ENCODE data around the gene CS. TPM values are rescaled to one million over a fixed set of nuclear protein-coding genes. Genes with fewer than 3 reads are reported as not detected.

CS gene
- total and polyA plus RNA-seq, 2 experiments from 2014 or later, result 67.2 to 76.2 TPM

- Histone ChIP-seq H3K9ac (no peak overlapping the region), H3K36me3 (ENCODE audit: low read depth) (peaks cover 20% of the 10 kb centered on the region), H3K4me1 (ENCODE audit: insufficient read depth) (no peaks in the 10 kb centered on the region), H4K20me1 (ENCODE audit: insufficient read depth) (no peaks in the 10 kb centered on the region), H3K4me3 (no peak overlapping the region), H3K79me2 (ENCODE audit: insufficient read depth) (peaks cover 18% of the 10 kb centered on the region), H3F3A (ENCODE audit: insufficient read depth) (no peaks in the 10 kb centered on the region; the same call in 1 of the 2 replicates), H2AFZ (no peak overlapping the region), H3K27ac (no peak overlapping the region), H3K27me3 (replicated peaks; ENCODE audit: insufficient read depth) (no peaks in the 10 kb centered on the region), H3K9me2 (ENCODE audit: insufficient read depth) (no peaks in the 10 kb centered on the region), H3K4me2 (ENCODE audit: unreplicated experiment) (no peak overlapping the region), H3K9me3 (ENCODE audit: low read depth) (no peaks in the 10 kb centered on the region)
- DNase-seq, result no peak
- in situ Hi-C loops (cut with MboI), result no loop called here
- WGBS, 2 experiments (ENCODE audit: low coverage in 1 of 2, low lambda C conversion rate in 2 of 2, missing lambda C conversion rate in 2 of 2), result 96 to 97% methylated on average over 7 of the region's 7 CpGs
- TF ChIP-seq EZH2 (IDR thresholded peaks at IDR 0.05; ENCODE audit: insufficient read depth, poor library complexity, severe bottlenecking), result no peak
- no peak for TF ChIP-seq EZH2phosphoT487 (IDR thresholded peaks at IDR 0.05; ENCODE audit: insufficient read depth, low read depth)
Observed at GRCh38 chr12:56307221-56307965, 7.3 kb upstream of the CS start.

- H3K27me3 ChIP-seq (replicated peaks; ENCODE audit: insufficient read depth), result no peaks in the 10 kb centered on the region
- no peaks in the 10 kb centered on the region for H3K9me2 ChIP-seq (ENCODE audit: insufficient read depth)
- H3K79me2 ChIP-seq (ENCODE audit: insufficient read depth), result peaks cover 27% of the 10 kb centered on the region
- H3K4me2 ChIP-seq (ENCODE audit: unreplicated experiment), result no peak overlapping the region
- H3K36me3 ChIP-seq (ENCODE audit: low read depth), result peaks cover 9% of the 10 kb centered on the region
- no peak for TF ChIP-seq EZH2phosphoT487 (IDR thresholded peaks at IDR 0.05; ENCODE audit: insufficient read depth, low read depth)
- TF ChIP-seq EZH2 (IDR thresholded peaks at IDR 0.05; ENCODE audit: insufficient read depth, poor library complexity, severe bottlenecking), result no peak
- no peak overlapping the region for H3K9ac ChIP-seq
- H3K9me3 ChIP-seq (ENCODE audit: low read depth), result no peaks in the 10 kb centered on the region
- H3K4me3 ChIP-seq, result no peak overlapping the region
- 94 to 95% methylated on average over 8 of the region's 8 CpGs for WGBS, 2 experiments (ENCODE audit: low coverage in 1 of 2, low lambda C conversion rate in 2 of 2, missing lambda C conversion rate in 2 of 2)
- peaks cover 7% of the 10 kb centered on the region; the same call in 1 of the 2 replicates for H3K4me1 ChIP-seq (ENCODE audit: insufficient read depth)
- peaks cover 15% of the 10 kb centered on the region for H3F3A ChIP-seq (ENCODE audit: insufficient read depth)
- in situ Hi-C loops (cut with MboI), result no loop called here
- H2AFZ ChIP-seq, result no peak overlapping the region
- no peak for DNase-seq
- H3K27ac ChIP-seq, result no peak overlapping the region
- no peaks in the 10 kb centered on the region for H4K20me1 ChIP-seq (ENCODE audit: insufficient read depth)
Observed at GRCh38 chr12:56304872-56305590, 4.9 kb upstream of the CS start.

GRCh38 chr12:56304276-56304675, 4.1 kb upstream of the CS start:
- TF ChIP-seq EZH2phosphoT487 (IDR thresholded peaks at IDR 0.05; ENCODE audit: insufficient read depth, low read depth) (no peak), EZH2 (IDR thresholded peaks at IDR 0.05; ENCODE audit: insufficient read depth, poor library complexity, severe bottlenecking) (no peak)
- DNase-seq, result no peak
- Histone ChIP-seq H3K79me2 (ENCODE audit: insufficient read depth) (peaks cover 32% of the 10 kb centered on the region), H3K27ac (no peak overlapping the region), H2AFZ (no peak overlapping the region), H3K9ac (no peak overlapping the region), H3K9me2 (ENCODE audit: insufficient read depth) (no peaks in the 10 kb centered on the region), H3K36me3 (ENCODE audit: low read depth) (peaks cover 9% of the 10 kb centered on the region), H3K4me1 (ENCODE audit: insufficient read depth) (peaks cover 7% of the 10 kb centered on the region; the same call in 1 of the 2 replicates), H4K20me1 (ENCODE audit: insufficient read depth) (no peaks in the 10 kb centered on the region), H3K4me3 (no peak overlapping the region), H3K4me2 (ENCODE audit: unreplicated experiment) (no peak overlapping the region), H3F3A (ENCODE audit: insufficient read depth) (peaks cover 15% of the 10 kb centered on the region), H3K9me3 (ENCODE audit: low read depth) (no peaks in the 10 kb centered on the region), H3K27me3 (replicated peaks; ENCODE audit: insufficient read depth) (no peaks in the 10 kb centered on the region)
- 93 to 96% methylated on average over 3 of the region's 3 CpGs for WGBS, 2 experiments (ENCODE audit: low coverage in 1 of 2, low lambda C conversion rate in 2 of 2, missing lambda C conversion rate in 2 of 2)
- in situ Hi-C loops (cut with MboI), result no loop called here

- in situ Hi-C loops (cut with MboI), result no loop called here
Observed at GRCh38 chr12:56300644-56301464, 724 bp upstream of the CS start.

More at GRCh38 chr12:56300644-56301464, 724 bp upstream of the CS start:
- no peak for TF ChIP-seq EZH2phosphoT487 (IDR thresholded peaks at IDR 0.05; ENCODE audit: insufficient read depth, low read depth)
- no peak for TF ChIP-seq EZH2 (IDR thresholded peaks at IDR 0.05; ENCODE audit: insufficient read depth, poor library complexity, severe bottlenecking)
- no peaks in the 10 kb centered on the region; the same call in 1 of the 2 replicates for H4K20me1 ChIP-seq (ENCODE audit: insufficient read depth)
- no peaks in the 10 kb centered on the region for H3K9me3 ChIP-seq (ENCODE audit: low read depth)
- H3K9ac ChIP-seq, result peak overlapping the region; percentile 80
- peak overlapping the region; percentile 85 for H3K4me3 ChIP-seq
- WGBS, 2 experiments (ENCODE audit: low coverage in 1 of 2, low lambda C conversion rate in 2 of 2, missing lambda C conversion rate in 2 of 2), result 31 to 35% methylated on average over 21 of the region's 21 CpGs
- H3K36me3 ChIP-seq (ENCODE audit: low read depth), result peaks cover 4% of the 10 kb centered on the region
- H3K79me2 ChIP-seq (ENCODE audit: insufficient read depth), result peaks cover 53% of the 10 kb centered on the region
- H3K4me2 ChIP-seq (ENCODE audit: unreplicated experiment), result peak overlapping the region; percentile 96
- H3K27ac ChIP-seq, result peak overlapping the region; percentile 68
- H3F3A ChIP-seq (ENCODE audit: insufficient read depth), result peaks cover 20% of the 10 kb centered on the region
- H3K9me2 ChIP-seq (ENCODE audit: insufficient read depth), result no peaks in the 10 kb centered on the region
- peaks cover 18% of the 10 kb centered on the region for H3K4me1 ChIP-seq (ENCODE audit: insufficient read depth)
- H3K27me3 ChIP-seq (replicated peaks; ENCODE audit: insufficient read depth), result no peaks in the 10 kb centered on the region
- DNase-seq, result no peak
- H2AFZ ChIP-seq, result peak overlapping the region; percentile 91
